ENCODE results near the gene CRY1. TPM values are rescaled to one million over a fixed set of nuclear protein-coding genes. Genes with fewer than 3 reads are reported as not detected.

Gene CRY1
- 23.0 and 30.6 TPM in 2 replicates for total RNA-seq

DNA sequence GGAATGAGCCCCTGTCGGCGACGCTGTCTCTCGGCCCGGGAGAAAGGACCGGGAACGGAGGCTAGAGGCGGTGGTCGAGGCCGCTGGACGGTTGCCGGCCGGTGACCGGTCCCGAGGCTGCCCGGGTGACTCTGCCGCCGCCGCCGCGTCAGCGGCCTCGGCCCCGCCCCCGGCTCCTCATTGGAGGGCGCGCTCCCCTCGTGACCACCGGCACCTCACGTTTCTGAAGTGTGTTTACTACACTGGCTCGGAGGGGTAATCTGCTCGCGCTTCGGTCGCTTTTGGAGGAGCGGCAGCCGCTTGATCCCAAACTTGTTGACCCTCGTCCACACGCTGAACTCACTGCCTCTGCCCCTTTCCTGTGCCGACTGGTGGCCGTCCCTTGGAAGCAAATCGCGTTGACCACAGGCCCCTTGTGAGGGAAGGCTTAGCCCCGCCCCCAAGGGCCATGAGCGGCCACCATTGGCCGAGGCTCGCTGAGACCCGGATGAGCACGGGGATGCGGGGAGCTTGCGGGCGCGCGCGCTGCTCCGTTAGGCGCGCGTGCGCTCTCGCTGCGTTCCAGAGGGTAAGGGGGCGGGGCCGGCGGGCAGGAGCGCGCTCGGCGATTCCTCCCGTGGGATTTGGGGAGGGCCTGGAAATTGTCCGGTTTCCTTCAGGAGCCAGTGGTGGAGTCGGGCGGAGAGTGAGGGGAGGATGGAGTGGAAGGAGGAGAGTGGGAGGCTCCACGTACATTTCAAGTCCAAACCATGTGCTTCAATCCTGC lies at the start of gene CRY1:
Gene CRY1, minus strand, starts transcription at position 133 of the 766 bp plus-strand sequence. CDS start 588 bp downstream, outside the sequence.

DNA sequence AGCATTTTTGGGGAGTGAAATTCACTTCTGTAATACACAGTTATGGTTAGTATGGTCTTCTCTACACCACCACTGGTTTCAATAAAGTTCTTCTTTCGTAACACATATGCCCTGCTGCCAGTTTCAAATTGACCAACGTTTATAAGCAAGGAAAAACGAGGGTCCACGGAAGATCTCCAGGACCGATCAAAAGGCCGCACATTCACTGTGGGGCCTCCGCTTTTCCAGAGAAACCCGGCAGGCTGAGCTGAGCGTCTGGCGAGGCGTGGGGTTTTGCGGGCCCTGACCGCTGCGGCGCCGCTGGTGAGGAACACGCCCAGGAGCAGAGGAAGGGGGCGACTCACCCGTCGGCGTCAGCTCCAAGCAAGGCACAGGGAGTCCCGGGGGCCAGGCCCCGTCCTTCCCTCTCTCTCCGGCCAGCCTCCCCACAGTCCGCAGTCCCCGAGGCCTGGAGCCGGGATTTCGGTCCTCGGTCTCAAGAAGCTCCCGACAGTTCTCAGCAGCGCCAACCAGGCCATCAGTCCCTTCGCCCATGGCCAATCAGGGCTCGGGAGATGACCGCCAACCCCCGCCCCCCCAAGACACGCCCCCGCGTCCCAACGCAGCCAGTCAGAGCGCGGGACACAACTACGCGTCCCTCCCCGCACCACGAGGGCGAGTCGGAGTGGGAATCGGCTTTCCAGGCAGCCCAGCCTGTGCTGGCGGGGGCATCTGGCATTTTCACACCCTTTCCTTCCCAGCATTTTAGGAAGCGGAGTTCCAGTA lies 106.5 kb downstream of the CRY1 start, which contains the start of gene MTERF2:
Gene MTERF2, minus strand, starts transcription at position 522 of the 765 bp plus-strand sequence. CDS start 8,432 bp downstream, outside the sequence.

DNA sequence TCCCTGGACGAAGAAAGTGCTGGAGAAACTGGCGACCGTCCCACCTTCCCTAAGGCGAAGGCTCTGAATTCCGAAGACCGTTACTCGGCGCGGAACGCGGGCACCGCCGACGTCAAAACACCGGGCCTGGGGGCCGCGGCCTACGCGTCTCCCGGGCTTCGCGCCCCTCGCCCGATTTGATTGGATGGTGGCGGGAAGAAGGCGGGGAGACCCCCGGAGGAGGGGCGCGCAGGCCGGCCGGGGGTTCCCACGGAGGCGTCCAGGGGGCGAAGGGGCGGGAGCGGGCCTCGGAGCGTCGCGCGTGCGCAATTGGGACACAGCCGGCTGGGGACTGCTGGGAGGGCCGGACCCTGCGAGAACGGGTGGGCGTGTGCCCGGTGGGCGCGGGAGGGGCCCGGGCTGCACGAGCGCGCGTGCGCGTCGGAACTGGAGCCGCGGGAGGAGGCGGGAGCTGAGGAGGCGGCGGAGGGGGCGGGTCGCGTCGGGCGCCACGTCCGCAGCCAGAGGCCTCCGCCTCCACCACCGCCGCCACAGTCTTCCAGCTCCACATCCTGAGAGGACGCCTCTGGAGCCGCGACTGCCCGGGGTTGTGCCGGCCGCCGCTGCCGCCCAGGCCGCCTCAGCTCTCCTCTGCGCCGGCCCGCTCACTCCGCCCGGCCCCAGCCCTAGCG lies 137.8 kb downstream of the CRY1 start, which contains the start of gene TMEM263:
Gene TMEM263, plus strand, starts transcription at position 531 of the 671 bp plus-strand sequence. CDS start 11,210 bp downstream, outside the sequence.

Other genes starting within 250 kb of the CRY1 start
- gene TMEM263, start 137.6 kb downstream of the CRY1 start, total RNA-seq: 34.2 and 46.9 TPM in 2 replicates
- gene MTERF2, start 106.4 kb downstream of the CRY1 start, total RNA-seq: 2.8 and 7.3 TPM in 2 replicates